Smooth muscle cell of the brain vasculature (primary cell): ENCODE measurements around the gene NDST4.
"Not testable (repeated sequence)": the region's sequence is repeated elsewhere in the genome, so short reads cannot be mapped to it uniquely, and the experiment has no call there.

Source experiments
- DNase-seq: peaks from one replicate; pipeline ENCODE4 v3.0.0-alpha.2; 2012; ENCODE audit warnings: low read depth, low spot score

The NDST4 gene

GRCh38 chr4:115054836-115055235 lies 58.6 kb downstream of the NDST4 start:
- no peak for DNase-seq

GRCh38 chr4:115053313-115053712 lies 60.1 kb downstream of the NDST4 start:
- no peak for DNase-seq

DNA sequence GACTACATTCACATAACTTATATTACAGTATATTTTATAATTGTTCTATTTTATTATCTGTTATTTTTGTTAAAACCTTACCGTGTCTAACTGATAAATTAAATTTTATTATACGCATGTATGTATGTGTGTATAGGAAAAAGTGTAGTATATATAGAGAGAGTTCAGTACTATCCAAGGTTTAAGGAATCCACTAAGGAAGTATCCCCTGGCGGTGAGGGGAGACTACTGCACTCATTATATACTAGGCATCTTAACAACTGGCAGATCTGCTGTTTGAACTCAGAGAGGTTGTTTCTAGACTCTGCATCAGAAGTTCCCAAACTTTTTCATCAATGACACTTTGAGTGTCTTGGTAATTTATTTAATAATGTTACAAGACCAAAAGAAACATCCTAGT lies 70.9 kb downstream of the NDST4 start:
- no peak for DNase-seq

- no peak for DNase-seq
These were observed 83.1 kb downstream of the NDST4 start for GRCh38 chr4:115030281-115030680.

GRCh38 chr4:115028682-115029410 lies 84.6 kb downstream of the NDST4 start:
- DNase-seq: no peak

DNA sequence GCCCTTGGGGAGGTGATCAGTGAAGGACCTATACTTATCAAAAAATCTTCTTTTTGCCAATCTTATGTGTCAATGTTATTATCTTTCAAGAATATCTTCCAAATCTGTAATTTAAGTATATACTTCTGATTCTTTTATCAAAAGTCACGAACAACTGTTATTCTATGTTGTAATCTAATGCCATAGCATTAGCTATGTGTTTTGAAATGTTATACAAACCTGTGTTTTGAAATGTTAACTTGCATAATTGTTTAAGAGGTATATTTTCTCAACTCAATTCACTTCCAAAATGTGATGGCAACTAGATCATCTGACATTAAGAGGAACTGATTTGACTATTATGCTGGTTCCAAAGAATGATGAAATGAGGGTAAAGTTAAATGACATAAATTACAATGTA lies 113.5 kb downstream of the NDST4 start:
- no peak for DNase-seq

DNA sequence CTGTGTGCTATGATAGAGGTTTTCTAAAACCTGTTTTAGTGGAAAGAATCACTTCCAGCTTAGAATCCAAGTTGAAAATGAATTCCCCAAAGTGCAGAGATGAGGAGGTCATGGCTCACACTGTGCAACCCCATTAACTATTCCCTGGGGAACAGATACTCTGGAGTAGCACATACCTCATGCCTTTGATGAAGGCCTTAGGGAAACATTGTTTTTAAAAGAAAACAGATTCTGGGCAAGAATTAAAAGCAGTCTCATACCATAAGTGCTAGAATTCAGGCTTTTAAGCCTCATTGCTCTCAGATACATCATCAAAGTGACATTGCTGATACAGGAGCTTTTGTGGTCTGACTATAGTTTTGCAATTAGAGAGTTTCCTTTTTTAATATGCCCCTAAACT lies 115.1 kb downstream of the NDST4 start:
- peak; percentile 67 for DNase-seq

GRCh38 chr4:114997576-114998247 lies 115.7 kb downstream of the NDST4 start:
- no peak for DNase-seq

GRCh38 chr4:114986133-114986532 lies 127.3 kb downstream of the NDST4 start:
- no peak for DNase-seq

DNA sequence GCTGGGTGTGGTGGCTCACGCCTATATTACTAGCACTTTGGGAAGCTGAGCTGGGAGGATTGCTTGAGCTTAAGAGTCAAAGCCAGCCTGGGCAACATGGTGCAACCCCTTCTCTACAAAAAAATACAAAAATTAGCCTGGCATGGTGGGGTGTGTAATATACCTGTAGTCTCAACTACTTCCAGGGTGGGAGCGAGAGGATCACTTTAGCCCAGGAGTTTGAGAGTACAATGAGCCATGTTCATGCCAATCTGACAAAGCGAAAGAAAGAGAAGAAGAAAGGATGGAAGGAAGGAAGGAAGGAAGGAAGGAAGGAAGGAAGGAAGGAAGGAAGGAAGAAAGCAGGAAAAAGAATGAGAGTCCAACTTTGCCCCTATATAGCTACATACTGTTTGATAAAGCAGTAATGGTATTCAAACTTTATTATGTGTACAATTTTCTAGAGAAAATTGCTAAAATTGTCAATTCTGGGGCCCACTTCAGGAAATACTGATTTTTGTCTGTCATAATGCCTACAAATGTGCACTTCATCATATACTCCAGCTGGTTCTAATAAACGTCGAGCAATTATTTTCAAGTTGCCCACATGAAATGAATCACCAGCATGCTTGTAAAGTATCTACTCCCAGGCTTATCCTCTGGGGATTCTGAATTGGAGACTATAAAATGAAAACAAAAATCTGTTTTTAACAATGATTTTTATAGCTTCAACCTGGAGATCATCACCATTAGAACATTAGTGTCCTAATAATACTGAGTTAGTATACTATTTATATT lies 132.3 kb downstream of the NDST4 start:
- DNase-seq: no peak

DNA sequence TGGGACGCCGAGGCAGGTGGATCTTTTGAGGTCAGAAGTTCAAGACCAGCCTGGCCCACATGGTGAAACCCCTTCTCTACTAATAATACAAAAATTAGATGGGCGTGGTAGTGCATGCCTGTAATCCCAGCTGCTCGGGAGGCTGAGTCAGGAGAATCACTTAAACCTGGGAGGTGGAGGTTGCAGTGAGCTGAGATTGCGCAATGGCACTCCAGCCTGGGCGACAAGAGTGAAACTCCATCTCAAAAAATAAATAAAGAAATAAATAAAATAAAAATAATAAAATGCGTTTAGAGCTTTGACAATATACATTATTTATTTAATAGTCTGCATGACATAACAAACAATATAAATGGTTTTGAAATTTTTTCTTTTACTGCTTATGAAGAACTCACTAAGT lies 133.0 kb downstream of the NDST4 start:
- not testable (repeated sequence) for DNase-seq

DNA sequence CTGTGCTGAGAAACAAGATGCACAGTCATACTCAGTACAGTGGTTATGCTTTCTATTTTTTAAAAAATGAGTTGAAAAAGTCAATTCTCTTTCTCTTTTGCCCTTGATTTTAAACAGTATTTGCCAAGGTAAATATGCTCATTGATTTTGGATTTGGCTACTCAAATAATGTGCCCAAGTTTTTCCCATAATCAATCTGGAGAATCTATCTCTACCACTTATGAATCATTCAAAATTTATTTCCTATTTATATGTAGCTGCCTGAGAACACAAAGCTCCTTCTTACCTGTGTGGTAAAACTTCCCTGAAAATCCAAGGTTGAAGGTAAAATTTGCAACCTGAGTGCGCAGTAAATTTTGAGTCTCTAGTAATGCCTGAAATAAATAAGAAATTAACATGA lies 136.5 kb downstream of the NDST4 start:
- no peak for DNase-seq

DNA sequence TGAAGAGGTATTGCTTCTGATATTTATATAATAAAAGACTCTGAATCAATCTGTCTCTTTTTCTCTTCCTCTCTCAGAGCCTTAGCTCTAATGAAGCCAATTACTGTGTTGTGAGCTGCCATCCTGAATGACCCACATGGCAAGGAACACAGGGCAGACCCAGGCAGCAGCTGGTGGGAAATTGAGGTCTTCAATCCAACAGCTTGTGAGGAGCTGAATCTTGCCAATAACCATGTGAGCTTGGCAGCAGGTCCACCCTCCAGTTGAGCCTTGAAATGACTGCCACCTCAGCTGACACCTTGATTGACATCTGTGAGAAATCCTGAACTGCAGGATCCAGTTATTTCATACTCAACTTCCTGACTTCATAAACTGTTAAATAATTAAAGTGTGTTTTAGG lies 149.4 kb downstream of the NDST4 start:
- no peak for DNase-seq

DNA sequence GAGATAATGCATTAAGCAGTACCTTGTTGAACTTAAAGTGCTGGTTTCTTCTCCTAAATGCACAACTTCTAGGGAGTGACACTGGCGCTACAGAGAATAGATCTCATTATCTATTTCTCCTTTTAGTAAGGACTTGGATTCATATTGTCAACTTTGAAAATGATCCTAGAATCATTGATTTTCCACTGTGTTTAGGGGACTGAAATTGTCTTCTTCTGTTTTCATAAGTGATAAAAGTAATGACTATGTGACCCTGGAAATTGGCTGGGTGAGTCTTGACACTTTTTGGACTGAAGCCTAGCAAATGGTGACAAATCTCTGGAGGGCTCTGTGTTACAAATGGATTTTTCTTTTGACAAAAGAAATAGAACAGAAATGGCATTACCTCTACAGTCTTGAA lies 167.8 kb downstream of the NDST4 start:
- no peak for DNase-seq

GRCh38 chr4:114941503-114941902 lies 171.9 kb downstream of the NDST4 start:
- no peak for DNase-seq

DNA sequence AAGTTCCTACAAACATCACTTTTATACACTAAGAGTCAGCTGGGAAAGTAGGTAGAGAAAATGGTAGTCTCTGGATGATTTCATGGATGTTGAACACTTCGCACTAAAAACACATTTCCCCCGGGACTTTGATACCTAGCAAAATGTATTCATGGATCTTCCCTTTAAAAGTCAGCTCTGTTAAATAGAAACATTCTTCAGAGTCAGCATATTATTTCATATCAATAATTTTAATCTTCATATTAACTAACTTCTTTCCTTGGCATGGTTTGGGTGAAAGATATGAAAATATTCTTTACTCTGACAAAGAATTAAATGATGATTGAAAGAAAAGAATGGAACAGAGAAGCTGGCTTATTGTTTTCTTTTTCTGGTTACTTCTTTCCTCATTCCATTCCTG lies 185.5 kb downstream of the NDST4 start:
- DNase-seq: no peak

GRCh38 chr4:114926583-114926982 lies 186.8 kb downstream of the NDST4 start:
- peak; percentile 13 for DNase-seq

GRCh38 chr4:114924311-114924710 lies 189.1 kb downstream of the NDST4 start:
- peak; percentile 18 for DNase-seq

GRCh38 chr4:114922592-114922933 lies 190.9 kb downstream of the NDST4 start:
- DNase-seq: no peak

DNA sequence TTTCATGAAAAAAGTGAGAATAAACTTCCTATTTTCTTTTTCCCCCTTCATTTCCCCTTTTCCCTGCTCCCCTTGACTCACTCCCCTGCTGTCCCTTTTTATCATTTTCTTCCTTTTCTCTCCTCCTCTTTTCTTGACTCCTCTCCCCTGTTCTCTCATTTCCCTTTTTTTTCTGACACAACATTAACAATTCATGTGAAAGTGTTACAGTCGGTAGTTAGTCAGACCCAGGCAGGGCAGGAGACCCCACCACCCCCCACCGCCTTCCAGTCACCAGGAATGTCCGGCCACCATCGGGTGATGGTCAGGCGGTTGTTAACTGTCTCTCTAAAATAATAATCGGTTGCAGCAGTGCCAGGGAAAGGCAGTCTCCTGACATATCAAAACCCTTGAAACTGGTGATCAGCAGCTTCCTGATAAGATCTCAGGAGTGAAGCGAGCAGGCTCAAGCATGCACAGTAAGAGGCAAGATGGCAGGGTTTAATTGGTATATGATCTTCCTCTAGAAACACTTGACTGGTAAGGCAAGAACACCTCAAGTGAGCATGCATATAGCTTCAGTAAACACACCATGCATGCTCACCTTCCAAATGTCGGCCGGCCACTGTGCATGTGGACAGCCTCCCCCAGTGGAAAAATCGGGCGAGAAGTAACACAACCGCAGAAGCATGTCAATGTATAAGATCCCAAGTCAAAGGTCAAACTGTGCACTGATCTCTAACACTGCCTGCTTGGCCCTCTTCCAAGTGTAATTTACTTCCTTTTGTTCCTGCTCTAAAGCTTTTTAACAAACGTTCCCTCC lies 191.4 kb downstream of the NDST4 start:
- DNase-seq: no peak

- DNase-seq: no peak
These were observed 192.2 kb downstream of the NDST4 start for GRCh38 chr4:114921191-114921590.

GRCh38 chr4:114911111-114911510 lies 202.3 kb downstream of the NDST4 start:
- no peak for DNase-seq
